HUES48 (cell line): ENCODE results near the gene YY1AP1.
"Not testable (repeated sequence)": the region's sequence is repeated elsewhere in the genome, so short reads cannot be mapped to it uniquely, and the experiment has no call there.

ENCODE experiments used
- H3K27ac ChIP-seq: one replicate; pipeline ENCODE4 v1.7.0; 2013; ENCODE audit warnings: low read depth, low read length, inconsistent platforms
- H3K27me3 ChIP-seq: 2 replicates; pipeline ENCODE4 v1.6.1; 2013; ENCODE audit warnings: mild to moderate bottlenecking, low read length; ENCODE audit not compliant: control insufficient read depth, insufficient read depth
- H3K36me3 ChIP-seq: 2 replicates; pipeline ENCODE4 v1.6.1; 2013; ENCODE audit warnings: low read length; ENCODE audit not compliant: control insufficient read depth, insufficient read depth
- H3K4me1 ChIP-seq: 2 replicates; pipeline ENCODE4 v1.6.1; 2013; ENCODE audit warnings: mild to moderate bottlenecking, low read length; ENCODE audit not compliant: control insufficient read depth, insufficient read depth
- H3K4me3 ChIP-seq: 2 replicates; pipeline ENCODE4 v1.5.1; 2013; ENCODE audit warnings: mild to moderate bottlenecking, low read depth, low read length
- H3K9ac ChIP-seq: 2 replicates; pipeline ENCODE4 v1.6.1; 2013; ENCODE audit warnings: mild to moderate bottlenecking, low read depth, low read length, moderate library complexity
- H3K9me3 ChIP-seq: 2 replicates; pipeline ENCODE4 v1.6.1; 2013; ENCODE audit warnings: low read length; ENCODE audit not compliant: control insufficient read depth, insufficient read depth

Gene YY1AP1

GRCh38 chr1:155695608-155696007 lies 7.0 kb upstream of the YY1AP1 start:
- Histone ChIP-seq H3K27me3 (no peaks in the 10 kb centered on the region), H3K9me3 (peaks cover 18% of the 10 kb centered on the region), H3K36me3 (peaks cover 24% of the 10 kb centered on the region), H3K4me1 (no peaks in the 10 kb centered on the region; the same call in 1 of the 2 replicates), H3K9ac (no peak overlapping the region), H3K4me3 (no peak overlapping the region), H3K27ac (no peak overlapping the region)

- Histone ChIP-seq H3K4me1 (no peaks in the 10 kb centered on the region; the same call in 1 of the 2 replicates), H3K27me3 (no peaks in the 10 kb centered on the region), H3K27ac (no peak overlapping the region), H3K9me3 (peaks cover 16% of the 10 kb centered on the region), H3K4me3 (no peak overlapping the region), H3K9ac (no peak overlapping the region), H3K36me3 (peaks cover 26% of the 10 kb centered on the region)
Observed at GRCh38 chr1:155695072-155695471, 6.5 kb upstream of the YY1AP1 start.

GRCh38 chr1:155694167-155694566 lies 5.6 kb upstream of the YY1AP1 start:
- Histone ChIP-seq H3K9me3 (peaks cover 8% of the 10 kb centered on the region; the same call in 1 of the 2 replicates), H3K4me3 (no peak overlapping the region), H3K4me1 (no peaks in the 10 kb centered on the region; the same call in 1 of the 2 replicates), H3K27ac (no peak overlapping the region), H3K9ac (no peak overlapping the region), H3K27me3 (no peaks in the 10 kb centered on the region), H3K36me3 (peaks cover 27% of the 10 kb centered on the region)

- no peaks in the 10 kb centered on the region; the same call in 1 of the 2 replicates for H3K4me1 ChIP-seq
- no peak overlapping the region for H3K4me3 ChIP-seq
- no peak overlapping the region for H3K9ac ChIP-seq
- H3K27ac ChIP-seq, result no peak overlapping the region
- H3K36me3 ChIP-seq, result peaks cover 27% of the 10 kb centered on the region
- H3K9me3 ChIP-seq, result peaks cover 8% of the 10 kb centered on the region; the same call in 1 of the 2 replicates
- no peaks in the 10 kb centered on the region for H3K27me3 ChIP-seq
Observed at GRCh38 chr1:155691992-155692528, 3.5 kb upstream of the YY1AP1 start.

GRCh38 chr1:155689081-155689607 lies 570 bp upstream of the YY1AP1 start, which contains the start of gene DAP3:
Gene DAP3, plus strand, starts transcription at chr1:155689091. Its CDS starts 20,689 bp downstream, at chr1:155709780.
- H3K27ac ChIP-seq, result peak within 1 kb of the TSS; percentile 88
- not testable (repeated sequence) for H3K27me3 ChIP-seq, H3K4me1 ChIP-seq, H3K9me3 ChIP-seq
- peaks cover 27% of the 10 kb centered on the region for H3K36me3 ChIP-seq
- peak within 1 kb of the TSS; percentile 84 for H3K4me3 ChIP-seq
- peak within 1 kb of the TSS; percentile 96 for H3K9ac ChIP-seq

- Histone ChIP-seq H3K9ac (peak overlapping the region; percentile 96), H3K27ac (peak overlapping the region; percentile 88), H3K4me3 (peak overlapping the region; percentile 84), H3K36me3 (peaks cover 22% of the 10 kb centered on the region)
- not testable (repeated sequence) for H3K4me1 ChIP-seq, H3K27me3 ChIP-seq, H3K9me3 ChIP-seq
Observed at GRCh38 chr1:155687705-155688323, 760 bp downstream of the YY1AP1 start.

- Histone ChIP-seq H3K36me3 (peaks cover 36% of the 10 kb centered on the region), H3K27ac (no peak overlapping the region), H3K4me3 (no peak overlapping the region), H3K9me3 (no peaks in the 10 kb centered on the region), H3K27me3 (no peaks in the 10 kb centered on the region), H3K9ac (no peak overlapping the region), H3K4me1 (no peaks in the 10 kb centered on the region)
Observed at GRCh38 chr1:155681776-155682175, 6.8 kb downstream of the YY1AP1 start.

- Histone ChIP-seq H3K9ac (no peak overlapping the region), H3K27me3 (no peaks in the 10 kb centered on the region), H3K9me3 (no peaks in the 10 kb centered on the region), H3K4me3 (no peak overlapping the region), H3K4me1 (no peaks in the 10 kb centered on the region), H3K27ac (no peak overlapping the region), H3K36me3 (peaks cover 48% of the 10 kb centered on the region)
Observed at GRCh38 chr1:155680531-155680930, 8.0 kb downstream of the YY1AP1 start.

- H3K4me3 ChIP-seq, H3K9me3 ChIP-seq, H3K4me1 ChIP-seq, H3K9ac ChIP-seq, H3K27ac ChIP-seq, H3K27me3 ChIP-seq: not testable (repeated sequence)
- H3K36me3 ChIP-seq, result peaks cover 61% of the 10 kb centered on the region
Observed at GRCh38 chr1:155678992-155679391, 9.6 kb downstream of the YY1AP1 start.

- Histone ChIP-seq H3K9me3 (no peaks in the 10 kb centered on the region), H3K27me3 (no peaks in the 10 kb centered on the region), H3K4me3 (no peak overlapping the region), H3K4me1 (no peaks in the 10 kb centered on the region), H3K36me3 (peaks cover 67% of the 10 kb centered on the region), H3K9ac (no peak overlapping the region), H3K27ac (no peak overlapping the region)
Observed at GRCh38 chr1:155678027-155678426, 10.5 kb downstream of the YY1AP1 start.

- H3K36me3 ChIP-seq, result peaks cover 92% of the 10 kb centered on the region
- H3K4me3 ChIP-seq, result no peak overlapping the region
- H3K9me3 ChIP-seq, result no peaks in the 10 kb centered on the region
- H3K27me3 ChIP-seq, result no peaks in the 10 kb centered on the region
- H3K4me1 ChIP-seq, result no peaks in the 10 kb centered on the region
- no peak overlapping the region for H3K27ac ChIP-seq
- H3K9ac ChIP-seq, result no peak overlapping the region
Observed at GRCh38 chr1:155673003-155673402, 15.6 kb downstream of the YY1AP1 start.
